HG03520 (cell line): ENCODE data around the gene HTT.

Experiments
- ATAC-seq: cut with Tn5 transposase; IDR thresholded peaks from one replicate; pipeline ENCODE4 v1.9.1; 2021; ENCODE audit warnings: mild to moderate bottlenecking, moderate library complexity; ENCODE audit not compliant: unreplicated experiment

HTT gene

GRCh38 chr4:3285558-3286334 is 211.3 kb downstream of the HTT start:
- ATAC-seq, result no peak

- no peak for ATAC-seq
Measured at GRCh38 chr4:3286335-3287175, 212.1 kb downstream of the HTT start.

GRCh38 chr4:3287271-3287971 is 212.9 kb downstream of the HTT start:
- ATAC-seq, result no peak

GRCh38 chr4:3287972-3288570 is 213.6 kb downstream of the HTT start:
- no peak for ATAC-seq

GRCh38 chr4:3288571-3289094 is 214.2 kb downstream of the HTT start:
- no peak for ATAC-seq

GRCh38 chr4:3290476-3290875 is 216.0 kb downstream of the HTT start:
- ATAC-seq, result no peak

- no peak for ATAC-seq
Measured at GRCh38 chr4:3290889-3291321, 216.4 kb downstream of the HTT start.

GRCh38 chr4:3291411-3291968 is 217.0 kb downstream of the HTT start:
- ATAC-seq, result no peak

- peak; percentile 21 for ATAC-seq
Measured at GRCh38 chr4:3291969-3292570, 217.6 kb downstream of the HTT start.

- peak; percentile 57 for ATAC-seq
Measured at GRCh38 chr4:3292571-3293400, 218.3 kb downstream of the HTT start, which contains the start of gene RGS12. RGS12 (plus strand) TSS chr4:3293021; CDS start chr4:3316171, 23,150 bp downstream.
